Colonic mucosa (tissue), 4 donors: Measurements from ENCODE around the gene ACER3. TPM values are rescaled to one million over a fixed set of nuclear protein-coding genes. Genes with fewer than 3 reads are reported as not detected.

Experiments
- DNase-seq: peaks from one replicate; pipeline ENCODE4 v3.0.0-alpha.2; 2020
- H3K27ac ChIP-seq: fragments of 200-600 bp; one replicate; pipeline ENCODE4 v1.8.0; 2021
- H3K27me3 ChIP-seq: fragments of 200-600 bp; one replicate; pipeline ENCODE4 v1.8.0; 2021
- H3K36me3 ChIP-seq: fragments of 200-600 bp; one replicate; pipeline ENCODE4 v1.8.0; 2021
- H3K4me1 ChIP-seq: fragments of 200-600 bp; one replicate; pipeline ENCODE4 v1.8.0; 2021; ENCODE audit warnings: mild to moderate bottlenecking
- H3K4me3 ChIP-seq: fragments of 200-600 bp; one replicate; pipeline ENCODE4 v1.8.0; 2021
- H3K9ac ChIP-seq, 2 donors: one replicate each; pipeline ENCODE4 v1.7.0; 2013; ENCODE audit warnings: control low read depth in 2 of 2, low read depth in 2 of 2, low read length in 2 of 2
- H3K9me3 ChIP-seq: fragments of 200-600 bp; one replicate; pipeline ENCODE4 v1.8.0; 2021
- intact Hi-C: fragments of 100-400 bp; cut with DNase I; formaldehyde crosslinking; loops from one replicate; pipeline ENCODE4 v1.14.1; 2022
- total RNA-seq, 2 donors: library from RNA; stranded (reverse); fragmentation: NEBNext Ultra II Directional in 1 of 2; extraction: Animal tissue kit (Norgen Biotek cat#: 25700) in 1 of 2; gene quantifications; one replicate each; pipeline ENCODE4 v1.2.1, GENCODE V29; 2021
- TF ChIP-seq, protein P1 (sequence below): fragments of 200-600 bp; IDR thresholded peaks from one replicate; pipeline ENCODE4 v1.8.0; 2022; ENCODE audit warnings: antibody characterized with exemption, mild to moderate bottlenecking
- donor health status: healthy.
- donor health status: DM: no; HTN: no; CAD: no.
- donor health status: DM: no; HTN: no; CAD: no.

Gene ACER3
- total RNA-seq, 2 donors from 2014 or later = 25.0 to 36.4 TPM

DNA sequence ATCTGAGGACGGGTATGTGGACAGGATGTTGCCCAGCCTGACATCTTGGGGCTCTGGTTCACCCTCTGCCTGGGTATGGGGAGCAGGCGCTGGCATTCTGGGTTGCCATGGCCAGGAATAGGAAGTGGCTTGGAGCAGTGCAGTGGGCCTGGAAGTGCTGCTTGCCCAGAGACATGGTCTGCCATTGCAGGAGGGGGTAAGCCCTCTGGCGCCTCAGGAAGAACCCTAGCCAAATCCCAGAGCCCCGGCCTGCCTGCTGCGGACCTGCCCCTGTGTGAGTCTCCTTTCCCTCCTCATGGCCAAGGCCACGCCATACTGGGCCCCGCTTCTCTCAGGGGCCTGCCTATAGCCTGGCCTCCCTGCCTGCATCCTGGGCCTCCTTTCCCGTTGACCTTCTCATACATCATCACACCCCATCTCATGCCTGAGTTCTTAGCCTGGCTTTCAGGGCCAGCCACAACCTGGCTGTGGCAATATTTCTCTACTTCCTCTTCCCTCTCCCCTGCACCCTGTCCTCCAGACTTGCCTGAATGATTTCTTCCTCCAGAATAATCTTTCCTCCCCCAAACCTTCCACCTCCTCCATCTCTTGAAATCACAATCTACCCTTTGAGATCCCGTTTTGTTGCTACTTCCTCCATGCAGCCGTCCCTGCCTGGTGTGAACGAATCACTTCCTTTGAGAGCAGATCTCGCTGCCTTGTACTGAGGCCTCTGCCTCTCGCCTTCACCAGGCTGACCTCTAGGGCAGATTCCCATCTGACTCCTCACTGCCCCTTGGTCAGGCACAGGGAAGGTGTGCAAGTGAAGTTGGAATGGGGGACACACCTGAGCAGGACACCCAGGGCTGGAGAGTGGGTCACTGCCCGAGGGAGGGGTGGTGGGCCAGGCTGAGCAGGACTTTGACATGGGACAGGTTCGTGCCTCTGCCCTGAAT lies 211.2 kb downstream of the ACER3 start:
- TF ChIP-seq, protein P1, sequence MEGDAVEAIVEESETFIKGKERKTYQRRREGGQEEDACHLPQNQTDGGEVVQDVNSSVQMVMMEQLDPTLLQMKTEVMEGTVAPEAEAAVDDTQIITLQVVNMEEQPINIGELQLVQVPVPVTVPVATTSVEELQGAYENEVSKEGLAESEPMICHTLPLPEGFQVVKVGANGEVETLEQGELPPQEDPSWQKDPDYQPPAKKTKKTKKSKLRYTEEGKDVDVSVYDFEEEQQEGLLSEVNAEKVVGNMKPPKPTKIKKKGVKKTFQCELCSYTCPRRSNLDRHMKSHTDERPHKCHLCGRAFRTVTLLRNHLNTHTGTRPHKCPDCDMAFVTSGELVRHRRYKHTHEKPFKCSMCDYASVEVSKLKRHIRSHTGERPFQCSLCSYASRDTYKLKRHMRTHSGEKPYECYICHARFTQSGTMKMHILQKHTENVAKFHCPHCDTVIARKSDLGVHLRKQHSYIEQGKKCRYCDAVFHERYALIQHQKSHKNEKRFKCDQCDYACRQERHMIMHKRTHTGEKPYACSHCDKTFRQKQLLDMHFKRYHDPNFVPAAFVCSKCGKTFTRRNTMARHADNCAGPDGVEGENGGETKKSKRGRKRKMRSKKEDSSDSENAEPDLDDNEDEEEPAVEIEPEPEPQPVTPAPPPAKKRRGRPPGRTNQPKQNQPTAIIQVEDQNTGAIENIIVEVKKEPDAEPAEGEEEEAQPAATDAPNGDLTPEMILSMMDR = no peak
- no peaks in the 10 kb centered on the region for H3K36me3 ChIP-seq
- no peak overlapping the region for H3K4me3 ChIP-seq
- intact Hi-C loops = no loop called here
- DNase-seq = peak; percentile 38
- no peaks in the 10 kb centered on the region for H3K27me3 ChIP-seq
- H3K9me3 ChIP-seq = no peaks in the 10 kb centered on the region
- peaks cover 50% of the 10 kb centered on the region for H3K4me1 ChIP-seq
- peak overlapping the region; percentile 95 for H3K27ac ChIP-seq
- peak overlapping the region; percentile 52 to 97 for H3K9ac ChIP-seq

DNA sequence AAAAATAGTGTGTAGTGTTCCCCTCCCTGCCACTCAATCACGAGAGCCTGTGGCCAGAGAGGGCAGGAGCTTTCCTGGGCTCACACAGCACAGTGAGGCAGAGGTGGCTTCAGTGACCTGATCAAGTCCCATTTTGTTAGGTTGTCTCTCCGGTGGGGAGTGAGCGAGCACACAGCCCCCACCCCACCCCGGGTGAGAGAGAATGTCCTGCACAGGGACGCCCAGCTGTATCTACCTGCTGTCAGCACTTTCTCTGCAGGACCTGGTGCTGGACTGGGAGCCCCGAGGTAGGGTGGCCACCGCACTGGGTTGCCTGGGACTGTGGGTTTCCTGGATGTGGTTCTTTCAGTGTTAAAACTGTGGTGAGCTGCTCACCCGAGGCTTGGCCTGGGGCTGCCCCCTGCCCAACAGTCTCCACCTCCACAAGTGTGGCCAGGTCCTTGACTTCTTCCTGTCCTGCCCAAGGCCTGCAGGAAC lies 212.2 kb downstream of the ACER3 start:
- no peak overlapping the region for H3K4me3 ChIP-seq
- TF ChIP-seq, protein P1 = no peak
- H3K4me1 ChIP-seq = peaks cover 50% of the 10 kb centered on the region
- peak; percentile 40 for DNase-seq
- no peaks in the 10 kb centered on the region for H3K9me3 ChIP-seq
- no peaks in the 10 kb centered on the region for H3K36me3 ChIP-seq
- H3K27ac ChIP-seq = peak overlapping the region; percentile 95
- intact Hi-C loops = no loop called here
- peak overlapping the region; percentile 52 to 97 for H3K9ac ChIP-seq
- H3K27me3 ChIP-seq = no peaks in the 10 kb centered on the region

DNA sequence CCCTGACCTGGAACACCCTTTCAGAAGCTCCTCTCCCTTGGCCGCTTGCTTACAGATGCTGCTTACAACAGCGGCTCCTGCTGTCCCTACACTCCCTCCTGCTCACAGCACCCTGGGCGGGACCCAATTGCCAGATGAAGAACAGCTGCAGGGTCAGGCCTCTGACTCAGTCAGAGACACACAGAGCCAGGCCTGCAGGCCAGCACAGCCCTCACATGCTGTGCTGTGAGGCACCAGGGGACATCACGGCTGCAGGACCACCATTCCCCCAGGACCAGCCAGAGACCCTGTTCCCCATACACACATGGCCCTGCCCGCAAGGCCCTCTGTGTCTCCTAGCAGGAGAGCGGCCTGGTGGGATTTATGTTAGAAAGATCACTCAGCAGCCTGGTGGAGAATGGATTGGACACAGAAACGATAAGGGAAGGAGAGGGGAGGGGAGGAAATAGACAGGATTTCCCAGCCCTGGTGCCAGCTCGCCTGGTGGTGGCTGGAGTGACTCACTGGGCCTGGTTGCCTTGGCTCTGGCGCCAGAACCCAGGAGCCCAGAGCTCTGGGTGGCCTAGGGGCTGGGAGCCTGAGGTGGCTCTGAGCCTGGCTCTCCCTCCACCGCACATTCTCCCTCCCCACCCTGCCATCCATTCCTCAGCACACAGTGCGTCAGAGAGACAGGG lies 212.7 kb downstream of the ACER3 start:
- H3K4me3 ChIP-seq = no peak overlapping the region
- peak; percentile 94 for DNase-seq
- peak overlapping the region; percentile 95 for H3K27ac ChIP-seq
- H3K4me1 ChIP-seq = peaks cover 50% of the 10 kb centered on the region
- TF ChIP-seq, protein P1 = peak; percentile 45
- no peaks in the 10 kb centered on the region for H3K27me3 ChIP-seq
- no peaks in the 10 kb centered on the region for H3K9me3 ChIP-seq
- no peaks in the 10 kb centered on the region for H3K36me3 ChIP-seq
- intact Hi-C loops = no loop called here
- peak overlapping the region; percentile 63 to 97 for H3K9ac ChIP-seq

DNA sequence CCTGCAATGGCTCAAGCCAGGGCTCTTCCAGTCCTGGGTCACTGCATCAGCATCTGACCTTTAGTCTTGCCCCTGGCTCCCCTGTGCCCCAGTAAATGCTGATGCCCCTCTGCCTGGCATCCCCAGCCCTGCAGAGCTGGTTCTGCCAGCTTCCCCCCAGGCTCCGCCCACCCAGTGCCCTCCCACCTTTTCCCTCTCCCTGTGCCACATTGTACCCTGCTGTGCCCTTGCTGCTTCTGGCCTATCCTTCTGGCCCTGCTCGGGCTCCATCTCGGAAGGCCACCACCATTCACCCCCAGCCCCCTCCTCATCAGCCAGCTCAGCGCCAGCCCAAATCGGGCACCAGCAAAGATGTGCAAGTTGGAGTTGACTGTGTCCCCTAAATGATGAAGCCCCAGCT lies 213.5 kb downstream of the ACER3 start:
- Histone ChIP-seq H3K27me3 (no peaks in the 10 kb centered on the region), H3K4me3 (no peak overlapping the region), H3K4me1 (peaks cover 50% of the 10 kb centered on the region), H3K9ac (peak overlapping the region; percentile 63 to 97), H3K9me3 (no peaks in the 10 kb centered on the region), H3K36me3 (no peaks in the 10 kb centered on the region), H3K27ac (peak overlapping the region; percentile 95)
- peak; percentile 85 for DNase-seq
- intact Hi-C loops = no loop called here
- TF ChIP-seq, protein P1 = no peak

DNA sequence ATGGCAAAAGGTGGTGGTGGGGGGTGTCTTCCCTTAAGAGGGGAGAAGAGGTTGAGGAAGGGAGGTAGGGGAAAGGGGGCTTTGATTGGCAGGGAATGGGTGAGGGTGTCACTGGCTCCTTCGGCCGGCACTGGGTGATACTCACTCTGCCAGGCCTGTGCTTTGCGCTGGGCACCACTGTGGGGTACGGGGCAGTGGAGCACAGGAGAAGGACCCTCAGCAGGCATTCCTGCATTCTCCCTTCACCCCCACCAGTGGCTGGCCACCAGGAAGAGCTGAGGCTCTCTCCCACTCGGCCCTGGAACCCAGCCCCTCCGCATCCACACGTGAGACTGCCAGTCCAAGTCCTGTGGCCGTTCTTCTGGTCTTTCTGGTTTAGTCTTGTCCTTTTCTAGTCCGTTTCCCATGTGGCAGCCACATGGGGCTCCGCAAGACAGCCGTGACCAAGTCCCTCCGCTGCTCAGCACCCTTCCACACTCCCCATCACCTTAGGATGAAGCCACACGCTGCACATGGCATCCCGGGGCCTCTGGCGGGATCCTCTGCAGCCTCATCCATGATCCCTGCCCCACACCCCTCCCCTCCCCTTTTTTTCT lies 214.0 kb downstream of the ACER3 start:
- intact Hi-C loops = no loop called here
- peak; percentile 46 for DNase-seq
- Histone ChIP-seq H3K36me3 (no peaks in the 10 kb centered on the region), H3K27ac (peak overlapping the region; percentile 95), H3K4me3 (no peak overlapping the region), H3K9ac (peak overlapping the region; percentile 63 to 97), H3K4me1 (peaks cover 47% of the 10 kb centered on the region), H3K9me3 (no peaks in the 10 kb centered on the region), H3K27me3 (no peaks in the 10 kb centered on the region)
- TF ChIP-seq, protein P1 = no peak
